NB4 (cell line): Measurements from ENCODE around the gene EAF1.

Source experiments
- CTCF ChIP-seq: IDR thresholded peaks from one replicate; pipeline ENCODE4 v1.5.1; 2012; ENCODE audit warnings: low read depth, low read length
- MYC ChIP-seq: IDR thresholded peaks from 2 replicates; pipeline ENCODE4 v1.6.1; 2011; ENCODE audit warnings: low read depth, low read length
- POLR2A ChIP-seq: IDR thresholded peaks from 2 replicates; pipeline ENCODE4 v1.6.1; 2011; ENCODE audit warnings: mild to moderate bottlenecking; ENCODE audit not compliant: insufficient read length; ENCODE audit errors: extremely low read depth
- TF ChIP-seq, protein P1 (sequence below): IDR thresholded peaks from 2 replicates; pipeline ENCODE4 v1.6.1; 2011; ENCODE audit warnings: low read depth, low read length

- TF ChIP-seq CTCF (no peak), POLR2A (no peak), MYC (no peak)
- TF ChIP-seq, protein P1, sequence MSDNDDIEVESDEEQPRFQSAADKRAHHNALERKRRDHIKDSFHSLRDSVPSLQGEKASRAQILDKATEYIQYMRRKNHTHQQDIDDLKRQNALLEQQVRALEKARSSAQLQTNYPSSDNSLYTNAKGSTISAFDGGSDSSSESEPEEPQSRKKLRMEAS, result no peak
Observed at GRCh38 chr3:15470261-15470660, 42.9 kb downstream of the EAF1 start.
